ENCODE data around the gene PSMD1.

PSMD1 gene

DNA sequence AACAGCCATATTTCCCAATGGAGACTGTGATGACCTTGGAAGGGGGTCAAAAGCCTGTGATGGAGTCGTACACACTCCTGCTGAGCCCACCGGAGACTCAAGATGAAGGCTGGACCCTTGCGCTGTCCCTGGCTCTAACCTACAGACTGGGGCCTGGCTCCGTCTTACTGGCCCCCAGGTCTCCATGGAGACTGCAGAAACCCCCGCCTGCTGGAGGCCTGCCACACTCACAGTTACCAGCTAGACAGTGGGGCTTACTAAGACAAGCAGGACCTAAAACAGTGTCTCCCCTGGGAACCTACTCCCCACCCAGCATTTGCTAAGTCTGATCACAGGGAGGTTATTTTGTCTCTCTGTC lies 9.8 kb upstream of the PSMD1 start:
- Histone ChIP-seq H3K27me3 (ENCODE audit: low read length) (no peaks in the 10 kb centered on the region), H4K20me1 (ENCODE audit: low read depth, low read length) (no peaks in the 10 kb centered on the region), H3K9me2 (replicated peaks; ENCODE audit: insufficient read depth, low read length) (no peaks in the 10 kb centered on the region), H3K9me3 (ENCODE audit: insufficient read depth, low read length) (no peaks in the 10 kb centered on the region), H3F3A (ENCODE audit: insufficient read depth) (no peaks in the 10 kb centered on the region), H3K79me2 (ENCODE audit: insufficient read depth, low read length) (no peaks in the 10 kb centered on the region), H3K36me3 (ENCODE audit: low read length) (no peaks in the 10 kb centered on the region), H2AFZ (ENCODE audit: low read depth, low read length, severe bottlenecking) (no peak overlapping the region), H3K9ac (ENCODE audit: low read length) (no peak overlapping the region), H3K4me2 (ENCODE audit: low read depth, low read length, poor library complexity, severe bottlenecking) (no peak overlapping the region), H3K4me3 (ENCODE audit: insufficient read depth, low read length, poor library complexity, severe bottlenecking) (no peak overlapping the region), H3K27ac (ENCODE audit: low read depth, low read length) (no peak overlapping the region)
- TF ChIP-seq EZH2phosphoT487 (conservative IDR thresholded peaks at IDR 0.05; ENCODE audit: low read length), result no peak
- TF ChIP-seq, protein P1, sequence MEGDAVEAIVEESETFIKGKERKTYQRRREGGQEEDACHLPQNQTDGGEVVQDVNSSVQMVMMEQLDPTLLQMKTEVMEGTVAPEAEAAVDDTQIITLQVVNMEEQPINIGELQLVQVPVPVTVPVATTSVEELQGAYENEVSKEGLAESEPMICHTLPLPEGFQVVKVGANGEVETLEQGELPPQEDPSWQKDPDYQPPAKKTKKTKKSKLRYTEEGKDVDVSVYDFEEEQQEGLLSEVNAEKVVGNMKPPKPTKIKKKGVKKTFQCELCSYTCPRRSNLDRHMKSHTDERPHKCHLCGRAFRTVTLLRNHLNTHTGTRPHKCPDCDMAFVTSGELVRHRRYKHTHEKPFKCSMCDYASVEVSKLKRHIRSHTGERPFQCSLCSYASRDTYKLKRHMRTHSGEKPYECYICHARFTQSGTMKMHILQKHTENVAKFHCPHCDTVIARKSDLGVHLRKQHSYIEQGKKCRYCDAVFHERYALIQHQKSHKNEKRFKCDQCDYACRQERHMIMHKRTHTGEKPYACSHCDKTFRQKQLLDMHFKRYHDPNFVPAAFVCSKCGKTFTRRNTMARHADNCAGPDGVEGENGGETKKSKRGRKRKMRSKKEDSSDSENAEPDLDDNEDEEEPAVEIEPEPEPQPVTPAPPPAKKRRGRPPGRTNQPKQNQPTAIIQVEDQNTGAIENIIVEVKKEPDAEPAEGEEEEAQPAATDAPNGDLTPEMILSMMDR (IDR thresholded peaks at IDR 0.05; ENCODE audit: insufficient read depth, low read length, poor library complexity, severe bottlenecking), result no peak

DNA sequence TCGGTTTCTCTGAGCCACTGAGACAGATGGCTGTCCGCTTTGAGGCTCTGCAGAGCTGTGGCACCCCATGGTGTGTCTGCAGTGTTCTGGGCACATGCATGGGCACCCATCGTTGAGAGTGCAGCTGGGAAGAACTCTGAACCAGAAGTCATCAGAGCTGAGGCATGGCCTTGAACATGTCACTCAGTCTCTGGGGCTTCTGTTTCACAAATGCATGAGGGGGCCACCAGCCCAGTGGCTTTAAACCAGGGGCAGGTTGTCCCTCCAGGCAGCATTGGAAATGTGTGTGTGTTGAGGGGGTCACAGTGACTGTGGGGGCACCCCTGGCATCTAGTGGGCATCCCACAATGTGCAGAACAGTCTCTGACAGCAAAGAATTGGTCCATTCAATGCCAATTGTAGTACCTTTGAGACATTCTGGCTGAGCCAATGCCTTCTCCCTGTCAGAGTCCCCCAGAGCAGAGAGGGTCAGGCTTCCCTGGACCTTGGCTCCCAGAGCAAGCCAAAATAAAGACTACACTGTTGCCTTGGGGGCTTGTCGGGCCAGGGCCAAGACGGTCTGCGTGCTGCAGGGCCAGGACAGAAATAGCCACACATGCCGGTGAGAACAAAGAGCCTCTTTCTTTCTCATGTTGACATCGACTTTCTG lies 9.3 kb upstream of the PSMD1 start:
- Histone ChIP-seq H3K9me2 (replicated peaks; ENCODE audit: insufficient read depth, low read length) (no peaks in the 10 kb centered on the region), H3K79me2 (ENCODE audit: insufficient read depth, low read length) (no peaks in the 10 kb centered on the region)
- TF ChIP-seq EZH2phosphoT487 (conservative IDR thresholded peaks at IDR 0.05; ENCODE audit: low read length), result no peak
- TF ChIP-seq, protein P1 (IDR thresholded peaks at IDR 0.05; ENCODE audit: insufficient read depth, low read length, poor library complexity, severe bottlenecking), result no peak

DNA sequence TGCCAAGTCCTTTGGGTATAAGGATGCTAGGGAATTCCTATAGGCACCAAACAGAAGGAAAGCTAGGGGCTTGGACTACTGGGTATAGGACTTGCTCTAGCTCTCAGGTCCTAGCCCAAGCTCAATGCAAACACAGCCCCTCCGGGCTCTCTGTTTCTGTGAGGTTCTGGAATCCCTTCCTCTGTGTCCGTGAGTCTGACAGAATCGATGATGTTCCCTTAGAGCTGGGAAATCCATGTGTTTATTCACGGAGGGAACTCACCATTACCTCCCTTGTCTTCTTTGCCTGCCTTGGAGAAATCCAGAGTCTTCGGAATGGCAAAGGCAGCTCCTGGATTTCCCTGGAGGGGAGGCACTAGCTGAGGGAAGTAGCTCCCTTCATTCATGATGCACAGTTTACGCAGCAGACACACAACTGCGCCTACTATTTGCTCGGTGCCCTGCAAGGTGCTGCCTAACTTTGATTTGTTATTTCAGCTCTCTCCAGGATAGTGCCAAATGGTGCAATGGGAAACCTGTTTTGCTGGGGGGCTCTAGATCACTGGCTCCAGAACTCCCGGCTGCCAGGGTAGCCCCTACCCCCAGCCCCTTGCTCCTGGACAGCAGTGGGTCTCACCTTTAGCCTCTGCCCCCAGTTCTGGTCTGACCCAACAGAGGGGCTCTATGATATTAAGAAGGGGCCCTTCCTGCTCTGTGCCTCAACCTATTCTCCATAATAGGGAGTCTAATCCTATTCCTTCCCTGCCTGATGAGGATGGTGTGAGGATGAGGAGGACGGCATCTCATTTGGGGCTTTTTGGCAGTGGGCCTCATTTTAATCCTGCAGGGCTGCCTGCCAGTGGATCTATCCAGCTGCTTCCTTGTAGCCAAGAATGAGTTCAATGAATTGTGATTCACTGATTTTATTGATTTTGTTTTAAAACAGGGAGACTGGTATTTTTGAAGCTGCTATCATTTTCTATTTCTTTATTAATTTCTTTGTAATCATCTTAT lies 8.4 kb upstream of the PSMD1 start:
- Histone ChIP-seq H3K27me3 (ENCODE audit: low read length) (no peaks in the 10 kb centered on the region), H3K9ac (ENCODE audit: low read length) (no peak overlapping the region), H3K9me2 (replicated peaks; ENCODE audit: insufficient read depth, low read length) (no peaks in the 10 kb centered on the region), H3K4me2 (ENCODE audit: low read depth, low read length, poor library complexity, severe bottlenecking) (no peak overlapping the region), H3K79me2 (ENCODE audit: insufficient read depth, low read length) (no peaks in the 10 kb centered on the region), H4K20me1 (ENCODE audit: low read depth, low read length) (no peaks in the 10 kb centered on the region), H3K36me3 (ENCODE audit: low read length) (no peaks in the 10 kb centered on the region), H2AFZ (ENCODE audit: low read depth, low read length, severe bottlenecking) (no peak overlapping the region), H3K27ac (ENCODE audit: low read depth, low read length) (no peak overlapping the region), H3K9me3 (ENCODE audit: insufficient read depth, low read length) (no peaks in the 10 kb centered on the region), H3K4me3 (ENCODE audit: insufficient read depth, low read length, poor library complexity, severe bottlenecking) (no peak overlapping the region), H3F3A (ENCODE audit: insufficient read depth) (no peaks in the 10 kb centered on the region)
- TF ChIP-seq, protein P1 (IDR thresholded peaks at IDR 0.05; ENCODE audit: insufficient read depth, low read length, poor library complexity, severe bottlenecking), result no peak
- TF ChIP-seq EZH2phosphoT487 (conservative IDR thresholded peaks at IDR 0.05; ENCODE audit: low read length), result no peak

More for the DNA sequence above, 9.3 kb upstream of the PSMD1 start:
- Histone ChIP-seq H4K20me1 (ENCODE audit: low read depth, low read length) (no peaks in the 10 kb centered on the region), H3K9ac (ENCODE audit: low read length) (no peak overlapping the region), H2AFZ (ENCODE audit: low read depth, low read length, severe bottlenecking) (no peak overlapping the region), H3K27ac (ENCODE audit: low read depth, low read length) (no peak overlapping the region), H3K36me3 (ENCODE audit: low read length) (no peaks in the 10 kb centered on the region), H3K27me3 (ENCODE audit: low read length) (no peaks in the 10 kb centered on the region), H3K4me3 (ENCODE audit: insufficient read depth, low read length, poor library complexity, severe bottlenecking) (no peak overlapping the region), H3K9me3 (ENCODE audit: insufficient read depth, low read length) (no peaks in the 10 kb centered on the region), H3K4me2 (ENCODE audit: low read depth, low read length, poor library complexity, severe bottlenecking) (no peak overlapping the region), H3F3A (ENCODE audit: insufficient read depth) (no peaks in the 10 kb centered on the region)
